Endothelial cell of hepatic sinusoid (primary cell): ENCODE data around the gene ID2.

Experiments
- in situ Hi-C: cut with HindIII; loops from 2 replicates; pipeline ENCODE4 v1.10.0; 2017; ENCODE audit warnings: low sequenced_read_pairs

Gene ID2

GRCh38 chr2:8681786-8682692, at the start of gene ID2:
ID2 (plus strand) TSS chr2:8682056; CDS start chr2:8682166, 110 bp downstream.
- in situ Hi-C loops: no loop called here

- in situ Hi-C loops: no loop called here
Measured at GRCh38 chr2:8632755-8633154, 49.1 kb upstream of the ID2 start.

- in situ Hi-C loops: no loop called here
Measured at GRCh38 chr2:8633186-8633734, 48.6 kb upstream of the ID2 start.

- in situ Hi-C loops: no loop called here
Measured at GRCh38 chr2:8633735-8634313, 48.0 kb upstream of the ID2 start.

- in situ Hi-C loops: no loop called here
Measured at GRCh38 chr2:8634466-8635172, 47.2 kb upstream of the ID2 start.

- in situ Hi-C loops: no loop called here
Measured at GRCh38 chr2:8636041-8636491, 45.8 kb upstream of the ID2 start.

- in situ Hi-C loops: no loop called here
Measured at GRCh38 chr2:8636721-8637636, 44.9 kb upstream of the ID2 start.

- in situ Hi-C loops: no loop called here
Measured at GRCh38 chr2:8638327-8638726, 43.5 kb upstream of the ID2 start.

GRCh38 chr2:8639122-8639635, 42.7 kb upstream of the ID2 start:
- in situ Hi-C loops: no loop called here

GRCh38 chr2:8640498-8640897, 41.4 kb upstream of the ID2 start:
- in situ Hi-C loops: no loop called here

- in situ Hi-C loops: no loop called here
Measured at GRCh38 chr2:8641301-8641965, 40.4 kb upstream of the ID2 start.

GRCh38 chr2:8642366-8643068, 39.3 kb upstream of the ID2 start:
- in situ Hi-C loops: no loop called here

- in situ Hi-C loops: no loop called here
Measured at GRCh38 chr2:8643250-8643995, 38.4 kb upstream of the ID2 start.

- in situ Hi-C loops: no loop called here
Measured at GRCh38 chr2:8643996-8644356, 37.9 kb upstream of the ID2 start.

- in situ Hi-C loops: no loop called here
Measured at GRCh38 chr2:8644605-8645175, 37.2 kb upstream of the ID2 start.

GRCh38 chr2:8645176-8645831, 36.6 kb upstream of the ID2 start:
- in situ Hi-C loops: no loop called here

GRCh38 chr2:8646731-8647461, 35.0 kb upstream of the ID2 start:
- in situ Hi-C loops: no loop called here
